AG09309 (cell line): ENCODE results near the gene EPN3.

Experiments used
- DNase-seq: peaks from one replicate; pipeline ENCODE4 v3.0.0-alpha.2; 2010; ENCODE audit warnings: low read depth
- H3K4me3 ChIP-seq: 2 replicates; pipeline ENCODE4 v1.5.1; 2011; ENCODE audit warnings: mild to moderate bottlenecking, low read depth, low read length, moderate library complexity; ENCODE audit not compliant: control insufficient read depth
- TF ChIP-seq, protein P1 (sequence below): IDR thresholded peaks from 2 replicates; pipeline ENCODE4 v1.5.1; 2011; ENCODE audit warnings: mild to moderate bottlenecking, low read depth, low read length, inconsistent platforms; ENCODE audit not compliant: insufficient read depth, control insufficient read depth; ENCODE audit errors: missing control alignments

The EPN3 gene

DNA sequence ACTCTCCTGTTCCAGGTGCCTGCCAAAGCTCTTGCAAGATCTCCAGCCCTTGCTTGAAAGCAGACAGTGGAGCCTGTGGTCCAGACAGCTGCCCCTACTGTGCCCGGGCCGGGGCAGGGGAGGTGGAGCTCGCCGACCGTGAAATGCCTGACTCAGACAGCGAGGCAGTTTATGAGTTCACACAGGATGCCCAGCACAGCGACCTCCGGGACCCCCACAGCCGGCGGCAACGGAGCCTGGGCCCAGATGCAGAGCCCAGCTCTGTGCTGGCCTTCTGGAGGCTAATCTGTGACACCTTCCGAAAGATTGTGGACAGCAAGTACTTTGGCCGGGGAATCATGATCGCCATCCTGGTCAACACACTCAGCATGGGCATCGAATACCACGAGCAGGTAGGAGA lies 45.6 kb downstream of the EPN3 start:
- no peak overlapping the region for H3K4me3 ChIP-seq
- no peak for DNase-seq
- TF ChIP-seq, protein P1, sequence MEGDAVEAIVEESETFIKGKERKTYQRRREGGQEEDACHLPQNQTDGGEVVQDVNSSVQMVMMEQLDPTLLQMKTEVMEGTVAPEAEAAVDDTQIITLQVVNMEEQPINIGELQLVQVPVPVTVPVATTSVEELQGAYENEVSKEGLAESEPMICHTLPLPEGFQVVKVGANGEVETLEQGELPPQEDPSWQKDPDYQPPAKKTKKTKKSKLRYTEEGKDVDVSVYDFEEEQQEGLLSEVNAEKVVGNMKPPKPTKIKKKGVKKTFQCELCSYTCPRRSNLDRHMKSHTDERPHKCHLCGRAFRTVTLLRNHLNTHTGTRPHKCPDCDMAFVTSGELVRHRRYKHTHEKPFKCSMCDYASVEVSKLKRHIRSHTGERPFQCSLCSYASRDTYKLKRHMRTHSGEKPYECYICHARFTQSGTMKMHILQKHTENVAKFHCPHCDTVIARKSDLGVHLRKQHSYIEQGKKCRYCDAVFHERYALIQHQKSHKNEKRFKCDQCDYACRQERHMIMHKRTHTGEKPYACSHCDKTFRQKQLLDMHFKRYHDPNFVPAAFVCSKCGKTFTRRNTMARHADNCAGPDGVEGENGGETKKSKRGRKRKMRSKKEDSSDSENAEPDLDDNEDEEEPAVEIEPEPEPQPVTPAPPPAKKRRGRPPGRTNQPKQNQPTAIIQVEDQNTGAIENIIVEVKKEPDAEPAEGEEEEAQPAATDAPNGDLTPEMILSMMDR: no peak

DNA sequence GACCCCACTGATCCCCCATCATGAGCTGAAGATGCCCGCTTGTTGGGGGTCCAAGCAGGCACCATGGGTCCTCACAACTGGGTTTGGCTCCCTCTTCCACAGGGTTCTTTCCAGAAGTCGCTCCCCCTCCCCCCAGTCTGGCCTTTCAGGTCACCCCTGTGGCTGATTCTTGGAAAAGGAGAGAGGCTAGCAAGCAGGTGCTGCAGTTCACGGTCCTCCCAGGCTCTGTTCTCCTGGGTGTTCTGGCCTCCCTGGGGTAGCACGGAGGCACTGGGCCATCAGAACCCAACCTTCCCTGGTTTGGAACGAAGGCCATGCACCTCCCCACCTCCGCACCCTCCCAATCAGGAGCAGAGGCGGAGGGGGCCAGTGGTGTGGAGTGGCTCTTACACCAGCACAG lies 46.9 kb downstream of the EPN3 start:
- H3K4me3 ChIP-seq: no peak overlapping the region
- no peak for DNase-seq
- TF ChIP-seq, protein P1: no peak

DNA sequence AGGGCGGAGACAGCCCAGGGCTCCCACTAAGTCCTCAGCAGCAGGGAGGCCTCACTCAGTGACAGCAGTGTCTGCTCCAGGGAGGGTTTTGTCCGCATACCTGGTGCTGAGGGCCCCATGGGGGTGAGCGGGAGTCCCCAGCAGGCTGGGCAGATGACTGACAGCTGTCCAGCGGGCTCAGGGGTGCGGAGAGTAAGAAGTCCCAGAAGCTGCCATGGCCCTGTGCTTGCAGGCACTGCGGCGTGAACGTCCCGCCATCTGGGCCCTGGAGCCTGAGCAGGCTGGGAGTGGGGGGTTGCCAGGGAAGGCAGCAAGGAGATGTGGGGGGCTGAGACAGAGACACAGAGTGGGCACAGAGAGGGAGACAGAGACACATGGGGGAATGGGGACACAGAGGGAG lies 48.1 kb downstream of the EPN3 start:
- no peak for DNase-seq
- TF ChIP-seq, protein P1: no peak
- H3K4me3 ChIP-seq: no peak overlapping the region

DNA sequence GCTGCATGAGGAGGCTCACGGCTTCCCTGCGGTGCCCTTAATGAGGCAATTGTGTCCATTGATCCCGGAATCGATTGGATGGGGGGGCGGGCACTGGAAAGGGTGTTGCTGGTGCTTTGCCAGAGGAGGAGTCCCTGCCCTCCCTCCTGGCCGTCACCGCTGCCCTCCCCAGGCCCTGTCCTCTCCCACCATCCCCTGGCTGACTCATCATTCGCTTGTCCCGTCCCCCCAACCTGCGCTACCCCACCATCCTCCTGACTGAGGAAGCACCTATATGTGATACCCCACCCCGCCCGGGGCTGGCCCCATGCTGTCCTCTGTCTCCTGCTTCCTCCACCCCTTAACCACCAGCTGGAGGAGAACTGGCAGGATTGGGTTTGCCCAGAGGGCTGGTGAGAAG lies 48.8 kb downstream of the EPN3 start:
- TF ChIP-seq, protein P1: no peak
- DNase-seq: no peak
- H3K4me3 ChIP-seq: no peak overlapping the region

DNA sequence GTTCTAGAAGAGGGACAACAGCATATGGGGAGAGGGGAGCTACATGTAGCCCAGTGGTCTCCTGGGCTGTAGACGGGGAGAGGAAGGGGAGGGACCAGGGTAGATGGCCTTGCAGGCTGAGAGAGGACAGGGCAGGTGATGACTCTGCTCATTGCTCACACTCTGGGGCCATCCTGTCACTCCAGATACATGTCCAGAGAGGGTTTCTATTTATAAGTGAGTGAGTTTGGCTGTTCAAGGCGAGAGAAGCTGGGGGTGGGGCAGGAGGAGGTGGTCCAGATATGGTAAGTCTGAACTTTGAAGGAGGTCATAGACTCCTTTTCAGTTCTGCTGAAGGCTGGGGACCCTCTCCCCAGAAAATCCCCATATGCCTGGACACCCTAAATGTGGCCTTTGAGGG lies 50.2 kb downstream of the EPN3 start:
- H3K4me3 ChIP-seq: no peak overlapping the region
- TF ChIP-seq, protein P1: no peak
- no peak for DNase-seq

DNA sequence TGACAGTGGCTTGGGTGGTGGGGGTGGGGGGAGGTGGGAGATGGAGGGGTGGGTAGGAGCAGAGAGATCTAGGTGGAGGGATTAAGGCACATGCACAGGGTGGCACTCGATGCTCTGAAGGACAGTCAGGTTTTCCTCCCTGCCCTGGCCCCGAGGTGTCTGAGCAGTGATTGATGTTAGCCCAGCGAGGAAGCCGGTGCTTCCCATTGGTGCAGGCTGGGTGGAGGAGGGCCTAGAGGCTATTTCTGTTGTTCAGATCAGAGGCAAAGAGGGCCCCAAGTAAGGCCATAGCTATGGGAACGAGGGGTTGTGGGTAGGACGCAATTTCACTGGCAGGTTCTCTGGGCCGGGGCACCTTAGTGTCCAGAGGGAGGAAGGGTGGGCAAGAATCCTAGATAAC lies 51.1 kb downstream of the EPN3 start:
- no peak overlapping the region for H3K4me3 ChIP-seq
- no peak for DNase-seq
- TF ChIP-seq, protein P1: no peak

DNA sequence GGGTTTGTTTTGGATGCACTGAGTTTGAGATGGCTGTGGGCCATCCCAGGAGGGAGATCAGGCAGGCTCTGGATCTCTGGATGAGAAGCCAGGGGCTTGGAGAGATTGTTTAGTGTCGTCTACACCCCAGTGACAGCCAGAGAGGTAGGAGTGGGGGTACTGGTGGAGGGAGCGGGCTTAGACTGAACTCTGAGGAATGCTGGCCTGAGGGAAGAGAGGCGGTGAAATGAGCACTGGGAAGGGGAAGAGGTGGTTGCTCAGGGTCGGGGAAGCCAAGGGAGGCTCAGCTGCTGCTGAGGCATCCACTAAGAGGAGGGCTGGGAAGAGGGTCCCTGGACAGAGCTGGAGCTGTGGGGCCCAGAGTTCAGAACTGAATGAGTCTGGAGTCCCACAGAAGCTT lies 51.6 kb downstream of the EPN3 start:
- no peak for DNase-seq
- TF ChIP-seq, protein P1: no peak
- H3K4me3 ChIP-seq: no peak overlapping the region
